GM18498 (cell line): ENCODE results near the gene RNF41.
A peak's percentile ranks its signal among the peaks of the same experiment; 100 is the strongest.
"Not testable (repeated sequence)": the region's sequence is repeated elsewhere in the genome, so short reads cannot be mapped to it uniquely, and the experiment has no call there.

Experiments used
- ATAC-seq: cut with Tn5 transposase; IDR thresholded peaks from one replicate; pipeline ENCODE4 v1.9.1; 2021; ENCODE audit warnings: mild to moderate bottlenecking, moderate library complexity; ENCODE audit not compliant: unreplicated experiment

Gene RNF41

DNA sequence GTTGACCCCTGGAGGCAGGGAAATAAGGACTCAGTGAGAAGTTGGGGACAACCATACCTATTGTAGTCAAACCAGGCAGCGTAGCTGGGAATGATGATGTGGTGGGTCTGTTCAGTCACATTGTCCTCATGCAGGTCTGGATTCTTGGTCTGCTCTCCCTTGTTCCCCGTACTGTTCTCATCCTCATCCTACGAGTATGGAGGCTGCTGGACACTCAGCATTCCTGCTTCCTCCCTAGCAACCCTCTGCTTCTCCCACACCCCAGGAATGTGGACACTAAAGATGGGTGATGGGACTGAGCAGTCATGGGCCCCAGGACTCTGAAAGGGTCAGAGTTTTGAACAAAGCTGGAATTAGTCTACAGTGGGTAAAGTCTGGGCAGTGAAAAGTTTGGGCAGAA, 43.4 kb downstream of the RNF41 start:
- ATAC-seq, result no peak

DNA sequence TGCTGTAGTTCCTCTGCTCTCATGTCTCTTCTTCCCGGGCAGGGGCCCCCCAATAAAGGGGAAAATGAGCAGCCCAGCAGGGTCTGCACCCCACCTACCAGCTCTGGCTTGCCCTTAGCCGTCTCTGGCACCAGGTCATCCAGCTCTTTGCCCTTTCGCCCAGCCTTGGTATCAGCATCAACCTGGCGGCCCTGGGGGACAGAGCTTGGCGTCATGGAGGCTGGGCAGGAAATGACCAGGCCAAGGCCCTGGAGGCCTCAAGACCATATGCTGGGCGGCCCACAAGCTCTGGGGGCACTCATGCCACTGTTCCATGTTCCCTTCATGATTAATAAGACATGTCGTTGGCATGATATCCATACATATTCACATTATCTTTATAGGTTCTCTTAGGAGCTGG, 48.9 kb downstream of the RNF41 start:
- ATAC-seq, result no peak

- no peak for ATAC-seq
Observed at GRCh38 chr12:56169229-56169759, 52.4 kb downstream of the RNF41 start.

GRCh38 chr12:56165369-56165768, 56.4 kb downstream of the RNF41 start:
- no peak for ATAC-seq

- no peak for ATAC-seq
Observed at GRCh38 chr12:56164345-56164729, 57.4 kb downstream of the RNF41 start.

DNA sequence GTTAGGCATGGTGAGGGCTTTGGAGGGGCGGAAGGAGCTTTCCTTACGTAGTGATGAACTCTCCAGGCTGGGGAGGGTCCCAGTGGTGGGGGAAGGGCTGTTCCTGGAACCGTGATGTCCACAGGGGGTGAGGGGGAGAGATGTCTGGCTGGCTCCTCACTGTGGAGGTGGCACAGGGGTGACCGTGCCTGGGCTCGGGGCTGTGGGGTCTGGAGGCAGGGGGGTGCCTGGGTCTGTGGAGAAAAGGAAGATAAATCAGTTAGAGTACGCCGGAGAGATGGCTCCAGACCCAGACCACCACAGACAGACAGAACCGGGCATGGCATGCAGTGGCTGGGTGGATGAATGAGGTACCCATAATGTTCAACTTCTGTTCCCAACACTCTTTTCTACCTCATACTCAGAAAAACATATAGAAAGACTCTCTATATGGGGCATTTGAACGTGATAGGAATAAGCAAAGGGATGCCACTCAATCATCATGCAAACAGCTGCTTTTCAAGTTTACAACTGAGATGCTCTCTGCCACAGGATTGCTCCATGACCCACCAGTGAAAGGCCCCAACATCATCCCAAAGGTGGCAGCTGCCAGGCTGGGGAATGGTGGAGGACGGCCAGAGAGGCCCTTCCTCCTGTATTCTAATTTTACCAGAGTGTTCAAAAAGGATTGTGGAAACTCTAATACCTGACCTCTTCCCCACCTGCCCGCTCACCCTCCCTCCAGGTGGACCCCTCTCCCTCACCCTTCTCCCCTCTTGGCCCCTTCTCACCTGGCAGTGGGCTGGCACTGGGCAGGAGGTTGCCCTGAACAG, 58.0 kb downstream of the RNF41 start:
- ATAC-seq, result no peak

DNA sequence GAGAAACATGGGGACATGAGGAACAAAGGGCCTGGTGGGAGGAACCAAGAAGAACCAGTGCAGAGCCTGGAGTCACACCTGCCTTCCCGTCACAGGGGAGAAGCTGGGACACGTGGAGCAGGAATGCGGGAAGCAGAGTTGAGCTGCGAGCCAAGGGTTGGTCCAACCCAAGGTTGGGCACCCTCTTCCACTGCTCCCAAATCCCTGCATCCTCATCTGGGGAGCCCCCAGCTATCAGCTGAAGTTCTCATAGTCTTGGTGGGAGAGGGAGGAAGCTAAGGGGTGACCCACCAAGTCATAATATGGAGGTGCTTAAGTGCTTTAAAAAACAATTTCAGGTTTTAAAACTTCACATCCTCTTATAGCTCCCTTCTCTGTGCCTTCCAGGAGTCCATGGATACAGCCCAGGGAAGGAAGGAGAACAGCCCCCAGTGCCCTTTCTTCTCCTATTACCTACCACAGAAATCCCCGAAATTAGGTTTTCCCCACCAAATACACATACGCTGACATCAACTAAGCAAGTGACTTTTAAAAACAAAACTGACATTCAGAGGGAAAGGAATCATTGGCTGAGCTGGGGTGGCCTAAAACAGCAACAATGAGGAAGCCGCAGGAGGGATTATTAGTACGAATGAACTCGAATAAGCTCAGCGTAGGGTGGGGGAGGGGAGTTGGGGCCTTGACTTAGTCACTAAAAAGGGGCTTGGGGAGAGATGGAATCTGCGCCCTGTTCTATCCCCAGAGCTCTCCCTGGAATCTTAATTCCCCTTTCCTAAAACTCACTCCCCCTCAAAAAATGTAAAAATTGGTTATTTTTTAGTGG, 59.0 kb downstream of the RNF41 start:
- no peak for ATAC-seq

DNA sequence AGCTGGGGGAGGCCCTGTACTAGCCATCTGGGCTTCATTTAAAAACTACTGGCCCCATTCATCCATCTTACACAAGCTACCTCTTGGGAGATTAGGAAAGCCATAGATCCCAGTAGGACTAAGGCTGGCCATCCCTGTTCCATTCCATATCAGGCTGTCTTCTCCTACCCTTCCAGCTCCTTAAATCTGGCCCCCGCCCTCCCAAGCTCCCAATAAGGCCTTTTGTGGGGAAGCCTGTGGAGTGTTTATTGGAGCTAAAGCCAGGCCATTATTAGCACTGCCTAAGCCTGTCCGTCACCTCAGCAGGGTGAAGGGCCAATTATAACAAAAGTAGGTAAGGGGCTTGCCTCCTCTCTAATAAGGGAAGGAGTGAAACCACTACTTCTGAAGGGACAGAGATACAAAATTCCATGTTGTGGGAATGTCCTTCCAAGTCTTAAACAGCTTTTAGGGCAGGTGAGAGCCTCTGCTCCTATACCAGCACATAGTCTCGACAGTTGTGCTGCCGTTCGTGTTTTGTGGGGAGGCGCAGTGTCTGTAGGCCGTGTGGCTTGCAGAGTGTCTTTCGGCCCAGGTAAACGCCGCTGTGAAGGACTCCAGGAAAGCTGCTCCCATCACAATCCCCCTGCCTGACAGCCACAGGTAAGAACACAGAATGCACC, 59.9 kb downstream of the RNF41 start:
- no peak for ATAC-seq

DNA sequence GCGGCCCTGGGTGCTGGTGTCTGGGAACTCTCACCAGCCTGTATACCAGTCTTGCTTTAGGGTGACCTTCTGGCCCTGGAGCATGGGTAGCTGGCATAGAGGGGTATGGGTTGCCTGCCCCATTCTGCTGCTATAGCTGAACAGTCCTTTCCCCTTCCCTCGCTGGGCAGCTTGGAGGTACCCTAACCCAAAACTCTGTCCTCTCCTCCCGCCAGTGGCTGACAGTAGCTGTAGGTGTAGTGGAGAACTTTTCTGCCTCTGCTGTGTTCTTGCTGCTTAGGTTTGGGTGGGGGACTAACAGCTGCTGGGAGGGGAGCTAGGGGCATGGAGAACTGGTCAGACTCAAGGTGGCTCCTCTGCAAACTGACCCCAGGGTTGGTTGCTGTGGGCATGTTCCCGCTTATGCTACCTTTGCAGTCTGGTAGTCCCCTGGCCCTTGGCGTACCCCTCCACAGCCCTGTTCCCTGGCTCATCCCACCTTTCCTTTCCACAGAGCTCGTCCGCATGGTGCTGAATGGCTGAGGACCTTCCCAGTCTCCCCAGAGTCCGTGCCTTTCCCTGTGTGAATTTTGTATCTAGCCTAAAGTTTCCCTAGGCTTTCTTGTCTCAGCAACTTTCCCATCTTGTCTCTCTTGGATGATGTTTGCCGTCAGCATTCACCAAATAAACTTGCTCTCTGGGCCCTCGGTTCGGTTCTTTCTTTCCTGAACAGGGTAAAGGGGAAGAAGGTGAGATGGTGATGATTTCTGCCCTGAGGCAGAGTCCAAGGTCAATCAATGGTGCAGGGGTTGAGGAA, 60.6 kb downstream of the RNF41 start:
- ATAC-seq, result no peak

DNA sequence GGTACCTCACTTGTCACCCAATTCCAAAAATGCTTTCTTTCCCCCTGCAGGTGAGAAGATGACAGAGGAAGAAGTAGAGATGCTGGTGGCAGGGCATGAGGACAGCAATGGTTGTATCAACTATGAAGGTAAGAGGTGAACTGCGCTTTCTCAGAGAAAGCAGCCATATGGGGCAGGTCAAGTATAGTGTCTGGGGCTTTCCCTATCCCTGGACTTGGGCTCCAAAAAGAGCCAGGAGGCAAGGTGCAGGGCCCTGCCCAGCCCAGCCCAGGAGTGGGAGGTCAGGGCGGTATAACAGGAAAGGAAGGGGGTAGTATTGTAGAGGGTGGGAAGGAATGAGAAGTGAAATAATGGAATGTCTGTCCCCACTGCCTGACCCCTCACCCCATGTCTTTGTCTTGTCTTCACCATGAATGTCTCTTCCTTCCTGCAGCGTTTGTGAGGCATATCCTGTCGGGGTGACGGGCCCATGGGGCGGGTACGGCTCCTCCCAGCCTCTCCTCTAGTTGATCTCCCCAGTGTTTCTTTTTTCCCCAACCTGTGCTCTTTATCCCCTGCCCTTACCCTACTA, 61.4 kb downstream of the RNF41 start:
- ATAC-seq, result no peak

GRCh38 chr12:56159482-56160192, 62.1 kb downstream of the RNF41 start:
- ATAC-seq, result no peak

- ATAC-seq, result no peak
Observed at GRCh38 chr12:56158926-56159461, 62.7 kb downstream of the RNF41 start.

DNA sequence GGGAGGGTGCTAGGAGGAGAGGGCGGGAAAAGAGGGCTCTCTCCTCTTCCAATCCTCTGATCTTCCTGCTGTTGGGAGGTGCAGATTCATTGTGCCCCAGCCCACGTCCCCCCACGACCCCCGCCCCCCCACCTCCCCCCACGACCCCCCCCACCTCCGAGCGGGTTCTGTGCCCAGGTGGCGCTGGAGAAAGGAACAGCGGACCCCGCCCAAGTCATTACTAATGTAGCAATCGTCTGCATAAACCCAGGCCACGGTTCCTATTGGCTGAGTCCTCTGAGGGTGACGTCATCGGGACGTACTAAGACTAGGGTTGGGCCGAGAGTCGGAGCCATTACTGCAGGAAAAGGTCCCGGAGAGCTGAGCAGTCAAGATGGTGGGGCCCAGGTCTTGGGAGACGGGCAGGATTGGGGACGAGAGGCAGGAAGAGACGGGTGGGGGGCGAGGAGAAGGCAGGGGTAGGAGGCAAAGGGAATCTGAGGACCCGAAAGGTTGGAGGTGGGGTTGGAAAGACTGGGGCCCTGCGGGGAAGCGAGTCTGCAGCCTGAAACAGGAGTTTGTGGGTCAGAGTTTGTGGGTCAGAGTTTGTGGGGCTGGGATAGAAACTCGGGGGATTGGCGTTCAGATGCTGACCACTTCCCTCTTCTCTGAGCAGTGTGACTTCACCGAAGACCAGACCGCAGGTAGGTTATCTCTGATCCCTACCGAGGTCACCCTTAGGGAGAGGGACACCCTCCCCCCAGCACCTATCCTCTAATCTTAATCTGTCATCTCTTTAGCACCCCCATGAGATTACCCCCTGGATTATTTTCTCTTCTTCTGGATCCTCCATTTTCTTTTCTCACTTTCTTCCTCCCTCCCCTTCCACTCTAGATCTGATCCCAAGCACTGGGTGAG, 63.4 kb downstream of the RNF41 start, which contains the start of gene MYL6:
Gene MYL6 (plus strand): TSS at position 331 of the 897 bp plus-strand sequence. CDS start 43 bp downstream, at position 374.
- peak; percentile 88 for ATAC-seq

DNA sequence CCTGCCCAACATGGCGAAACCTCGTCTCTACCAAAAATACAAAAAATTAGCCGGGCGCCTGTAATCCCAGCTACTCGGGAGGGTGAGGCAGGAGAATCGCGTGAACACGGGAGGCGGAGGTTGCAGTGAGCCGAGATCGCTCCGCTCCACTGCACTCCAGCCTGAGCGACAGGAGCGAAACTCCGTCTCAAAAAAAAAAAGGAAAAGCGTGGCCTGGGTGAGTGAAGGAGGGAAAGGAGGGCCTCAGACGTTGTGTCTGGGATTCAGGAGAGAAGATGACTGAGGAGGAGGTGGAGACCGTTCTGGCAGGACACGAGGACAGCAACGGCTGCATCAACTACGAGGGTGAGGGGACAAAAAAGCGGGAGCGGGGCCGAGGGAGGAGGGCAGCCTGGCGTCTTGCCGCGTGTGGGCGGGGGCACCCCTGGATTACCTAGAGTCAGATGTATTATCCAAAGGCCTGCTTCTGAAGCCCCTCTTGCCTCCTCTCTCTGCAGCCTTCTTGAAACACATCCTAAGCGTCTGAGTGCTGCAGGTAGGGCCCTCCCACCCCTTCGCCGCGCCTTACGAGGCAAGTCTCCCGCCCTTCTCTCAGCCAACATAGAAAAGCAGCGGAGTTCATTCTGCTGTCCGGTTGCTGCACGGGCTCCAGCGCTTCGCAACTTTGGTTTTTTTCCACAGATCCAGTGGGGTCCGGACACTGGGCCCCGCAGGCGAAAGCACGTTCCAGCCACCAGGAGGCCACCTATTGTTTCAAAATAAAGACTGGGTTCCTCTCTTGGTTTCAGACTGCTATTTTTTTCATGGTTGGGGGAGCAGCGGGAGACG, 64.3 kb downstream of the RNF41 start:
- peak; percentile 26 for ATAC-seq

- not testable (repeated sequence) for ATAC-seq
Observed at GRCh38 chr12:56156464-56157200, 65.1 kb downstream of the RNF41 start.

DNA sequence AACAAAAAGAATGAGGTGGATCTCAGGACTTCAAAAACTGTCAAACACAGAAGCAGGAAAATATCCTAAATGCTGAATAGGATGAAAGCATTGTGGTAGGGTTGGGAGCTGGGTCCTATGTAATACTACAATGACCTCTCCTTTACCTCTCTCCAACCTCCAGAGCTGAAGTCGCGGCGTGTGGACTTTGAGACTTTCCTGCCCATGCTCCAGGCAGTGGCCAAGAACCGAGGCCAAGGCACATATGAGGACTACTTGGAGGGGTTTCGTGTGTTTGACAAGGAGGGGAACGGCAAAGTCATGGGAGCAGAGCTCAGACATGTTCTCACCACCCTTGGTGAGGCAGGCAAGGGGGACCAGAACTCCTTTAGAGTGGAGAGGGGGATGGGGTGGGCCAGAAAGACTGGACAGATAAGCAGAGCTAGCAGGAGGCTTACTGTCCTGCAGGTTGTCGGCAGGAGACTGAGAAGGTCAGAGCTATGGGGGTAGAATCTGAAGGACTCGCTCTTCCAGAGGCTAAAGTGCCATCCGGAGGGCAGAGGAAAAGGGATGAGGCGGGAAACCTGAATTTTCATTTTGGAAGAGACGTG, 66.4 kb downstream of the RNF41 start:
- ATAC-seq, result no peak
